ENCODE data around the gene CST11. TPM values are rescaled to one million over a fixed set of nuclear protein-coding genes. Genes with fewer than 3 reads are reported as not detected.

CST11 gene
- total and polyA plus RNA-seq, 10 of the 15 experiments (the other 5 are each of a cell fraction or from before 2014, with no cell fraction given), result 0.33 TPM; not detected in 9

DNA sequence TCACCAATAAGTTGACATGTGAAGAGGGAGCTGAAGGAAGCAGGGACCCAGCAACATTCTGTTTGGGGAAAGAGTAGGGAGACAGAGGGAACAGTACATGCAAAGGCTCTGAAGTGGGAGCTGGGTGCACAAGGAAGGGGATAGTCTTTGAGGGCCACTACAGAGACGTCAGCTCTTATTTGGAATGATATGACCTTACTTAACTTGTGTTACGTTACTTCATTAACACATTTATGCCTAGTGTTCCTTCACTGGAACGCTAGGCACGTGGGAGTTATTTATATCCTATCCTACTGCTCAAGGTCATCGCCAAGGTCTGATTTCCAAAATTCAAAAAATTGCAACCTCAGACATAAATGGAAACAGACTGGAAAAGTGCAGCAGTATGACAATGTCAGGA is 51.6 kb downstream of the CST11 start (continued):
- TF ChIP-seq BCL3 (IDR thresholded peaks at IDR 0.05; ENCODE audit: borderline replicate concordance, insufficient read depth, low read depth, low read length, poor library complexity, severe bottlenecking) (no peak), ZBTB11 (CRISPR knock-in tag; IDR thresholded peaks at IDR 0.05) (no peak)

Small RNA genes lying within 50 kb of the gene (small RNA-seq; reads per million reads assigned to genes)
- gene RF00019, result not detected

Other genes with a start within 250 kb of the CST11 start
Only the 7 nearest of the 9 such genes appear.
- gene NXT1, start 102.1 kb downstream of the CST11 start, total RNA-seq (2014; rRNA removed), result 61.5 and 65.2 TPM in 2 replicates
- 32.1 and 36.3 TPM in 2 replicates for gene NXT1, start 102.1 kb downstream of the CST11 start, total RNA-seq (2014; rRNA removed; fragmentation: Illumina TruSeq; extraction: Trizol)
- gene NXT1, start 102.1 kb downstream of the CST11 start, total RNA-seq (2021), result 34.4 and 36.9 TPM in 2 replicates
- gene NXT1, start 102.1 kb downstream of the CST11 start, polyA plus RNA-seq (2011; rRNA removed), result 38.5 and 50.0 TPM in 2 replicates
- gene NXT1, start 102.1 kb downstream of the CST11 start, polyA plus RNA-seq (2014; fragmentation: Illumina TruSeq; extraction: Trizol), result 37.9 and 42.6 TPM in 2 replicates
- gene NXT1, start 102.1 kb downstream of the CST11 start, polyA plus RNA-seq (2014; fragmentation: Nextera tagmentation; extraction: Ambion mirVana), result 10 to 100 TPM; 10.2 to 24.2 TPM
- gene NXT1, start 102.1 kb downstream of the CST11 start, polyA plus RNA-seq (2014; rRNA removed), result 59.4 and 62.1 TPM in 2 replicates
- 10 to 100 TPM; 59.3 to 66.7 TPM for gene NXT1, start 102.1 kb downstream of the CST11 start, polyA plus RNA-seq (2016; fragmentation: Nextera tagmentation; extraction: Ambion mirVana)
- 8.7 and 14.0 TPM in 2 replicates for gene GZF1, start 90.7 kb downstream of the CST11 start, total RNA-seq (2014; rRNA removed)
- gene GZF1, start 90.7 kb downstream of the CST11 start, total RNA-seq (2014; rRNA removed; fragmentation: Illumina TruSeq; extraction: Trizol), result 7.8 and 9.9 TPM in 2 replicates
- 9.5 and 10.7 TPM in 2 replicates for gene GZF1, start 90.7 kb downstream of the CST11 start, total RNA-seq (2021)
- gene GZF1, start 90.7 kb downstream of the CST11 start, polyA plus RNA-seq (2011; rRNA removed), result 11.7 and 19.5 TPM in 2 replicates
- gene GZF1, start 90.7 kb downstream of the CST11 start, polyA plus RNA-seq (2014; fragmentation: Illumina TruSeq; extraction: Trizol), result 6.2 and 13.5 TPM in 2 replicates
- gene GZF1, start 90.7 kb downstream of the CST11 start, polyA plus RNA-seq (2014; fragmentation: Nextera tagmentation; extraction: Ambion mirVana), result 1 to 10 TPM; 2.2 to 2.4 TPM
- gene GZF1, start 90.7 kb downstream of the CST11 start, polyA plus RNA-seq (2014; rRNA removed), result 9.5 and 12.4 TPM in 2 replicates
- 1 to 10 TPM; 6.9 to 7.1 TPM for gene GZF1, start 90.7 kb downstream of the CST11 start, polyA plus RNA-seq (2016; fragmentation: Nextera tagmentation; extraction: Ambion mirVana)
- gene NAPB, start 31.4 kb downstream of the CST11 start, total RNA-seq (2014; rRNA removed), result 7.2 and 8.8 TPM in 2 replicates
- 7.1 and 8.6 TPM in 2 replicates for gene NAPB, start 31.4 kb downstream of the CST11 start, total RNA-seq (2014; rRNA removed; fragmentation: Illumina TruSeq; extraction: Trizol)
- gene NAPB, start 31.4 kb downstream of the CST11 start, total RNA-seq (2021), result 6.6 and 8.5 TPM in 2 replicates
- gene NAPB, start 31.4 kb downstream of the CST11 start, polyA plus RNA-seq (2011; rRNA removed), result 15.9 and 23.1 TPM in 2 replicates
- 8.0 and 10.8 TPM in 2 replicates for gene NAPB, start 31.4 kb downstream of the CST11 start, polyA plus RNA-seq (2014; fragmentation: Illumina TruSeq; extraction: Trizol)
- gene NAPB, start 31.4 kb downstream of the CST11 start, polyA plus RNA-seq (2014; fragmentation: Nextera tagmentation; extraction: Ambion mirVana), result 1 to 10 TPM; 2.1 to 2.3 TPM
- gene NAPB, start 31.4 kb downstream of the CST11 start, polyA plus RNA-seq (2014; rRNA removed), result 9.2 and 10.2 TPM in 2 replicates
- gene NAPB, start 31.4 kb downstream of the CST11 start, polyA plus RNA-seq (2016; fragmentation: Nextera tagmentation; extraction: Ambion mirVana), result 1 to 10 TPM; 6.0 to 7.2 TPM
- not detected in 2 replicates for gene CSTL1, start 13.2 kb downstream of the CST11 start, total RNA-seq (2014; rRNA removed)
- not detected in 2 replicates for gene CSTL1, start 13.2 kb downstream of the CST11 start, total RNA-seq (2014; rRNA removed; fragmentation: Illumina TruSeq; extraction: Trizol)
- gene CSTL1, start 13.2 kb downstream of the CST11 start, total RNA-seq (2021), result not detected in 2 replicates
- not detected in 2 replicates for gene CSTL1, start 13.2 kb downstream of the CST11 start, polyA plus RNA-seq (2011; rRNA removed)
- gene CSTL1, start 13.2 kb downstream of the CST11 start, polyA plus RNA-seq (2014; fragmentation: Illumina TruSeq; extraction: Trizol), result not detected in 2 replicates
- not detected for gene CSTL1, start 13.2 kb downstream of the CST11 start, polyA plus RNA-seq (2014; fragmentation: Nextera tagmentation; extraction: Ambion mirVana)
- gene CSTL1, start 13.2 kb downstream of the CST11 start, polyA plus RNA-seq (2014; rRNA removed), result not detected in 2 replicates
- gene CSTL1, start 13.2 kb downstream of the CST11 start, polyA plus RNA-seq (2016; fragmentation: Nextera tagmentation; extraction: Ambion mirVana), result not detected
- gene CST8, start 38.2 kb upstream of the CST11 start, total RNA-seq (2014; rRNA removed), result not detected in 2 replicates
- gene CST8, start 38.2 kb upstream of the CST11 start, total RNA-seq (2014; rRNA removed; fragmentation: Illumina TruSeq; extraction: Trizol), result not detected in 2 replicates
- gene CST8, start 38.2 kb upstream of the CST11 start, total RNA-seq (2021), result not detected in 2 replicates
- gene CST8, start 38.2 kb upstream of the CST11 start, polyA plus RNA-seq (2011; rRNA removed), result not detected in 2 replicates
- not detected in 2 replicates for gene CST8, start 38.2 kb upstream of the CST11 start, polyA plus RNA-seq (2014; fragmentation: Illumina TruSeq; extraction: Trizol)
- gene CST8, start 38.2 kb upstream of the CST11 start, polyA plus RNA-seq (2014; fragmentation: Nextera tagmentation; extraction: Ambion mirVana), result not detected
- not detected in 2 replicates for gene CST8, start 38.2 kb upstream of the CST11 start, polyA plus RNA-seq (2014; rRNA removed)
- gene CST8, start 38.2 kb upstream of the CST11 start, polyA plus RNA-seq (2016; fragmentation: Nextera tagmentation; extraction: Ambion mirVana), result not detected
- gene CST9L, start 115.6 kb upstream of the CST11 start, total RNA-seq (2014; rRNA removed), result not detected in 2 replicates
- not detected in 2 replicates for gene CST9L, start 115.6 kb upstream of the CST11 start, total RNA-seq (2014; rRNA removed; fragmentation: Illumina TruSeq; extraction: Trizol)
- gene CST9L, start 115.6 kb upstream of the CST11 start, total RNA-seq (2021), result not detected in 2 replicates
- not detected in 2 replicates for gene CST9L, start 115.6 kb upstream of the CST11 start, polyA plus RNA-seq (2011; rRNA removed)
- gene CST9L, start 115.6 kb upstream of the CST11 start, polyA plus RNA-seq (2014; fragmentation: Illumina TruSeq; extraction: Trizol), result not detected in 2 replicates
- gene CST9L, start 115.6 kb upstream of the CST11 start, polyA plus RNA-seq (2014; fragmentation: Nextera tagmentation; extraction: Ambion mirVana), result not detected
- gene CST9L, start 115.6 kb upstream of the CST11 start, polyA plus RNA-seq (2014; rRNA removed), result not detected in 2 replicates
- not detected for gene CST9L, start 115.6 kb upstream of the CST11 start, polyA plus RNA-seq (2016; fragmentation: Nextera tagmentation; extraction: Ambion mirVana)
- gene CST9, start 153.0 kb upstream of the CST11 start, total RNA-seq (2014; rRNA removed), result not detected in 2 replicates
- not detected in 2 replicates for gene CST9, start 153.0 kb upstream of the CST11 start, total RNA-seq (2014; rRNA removed; fragmentation: Illumina TruSeq; extraction: Trizol)
- gene CST9, start 153.0 kb upstream of the CST11 start, total RNA-seq (2021), result not detected in 2 replicates
- not detected in 2 replicates for gene CST9, start 153.0 kb upstream of the CST11 start, polyA plus RNA-seq (2011; rRNA removed)
- not detected in 2 replicates for gene CST9, start 153.0 kb upstream of the CST11 start, polyA plus RNA-seq (2014; fragmentation: Illumina TruSeq; extraction: Trizol)
- not detected for gene CST9, start 153.0 kb upstream of the CST11 start, polyA plus RNA-seq (2014; fragmentation: Nextera tagmentation; extraction: Ambion mirVana)
- not detected in 2 replicates for gene CST9, start 153.0 kb upstream of the CST11 start, polyA plus RNA-seq (2014; rRNA removed)
- not detected for gene CST9, start 153.0 kb upstream of the CST11 start, polyA plus RNA-seq (2016; fragmentation: Nextera tagmentation; extraction: Ambion mirVana)